Upper lobe of left lung (tissue), 6 donors: Measurements from ENCODE around the gene NHERF2. TPM values are rescaled to one million over a fixed set of nuclear protein-coding genes. Genes with fewer than 3 reads are reported as not detected.
A peak's percentile ranks its signal among the peaks of the same experiment; 100 is the strongest.

Experiments
- ATAC-seq, 2 donors: fragments of 200-7000 bp; cut with Tn5 transposase; one replicate each; pipeline ENCODE4 v1.9.1; 2022; ENCODE audit warnings: mild to moderate bottlenecking in 2 of 2, moderate library complexity in 2 of 2; ENCODE audit not compliant: low FRiP score in 2 of 2
- DNase-seq, 2 donors: peaks; one replicate each; pipeline ENCODE4 v3.0.0-alpha.2; 2019 to 2020
- H3K27ac ChIP-seq, 4 donors: fragments of 200-600 bp; sonication (generic); one replicate each; pipeline ENCODE4 v1.5.1; 2016 to 2019
- H3K27me3 ChIP-seq, 4 donors: fragments of 200-600 bp; sonication (generic); one replicate each; pipeline ENCODE4 v1.5.1; 2017 to 2019
- H3K36me3 ChIP-seq, 4 donors: fragments of 200-600 bp; sonication (generic); one replicate each; pipeline ENCODE4 v1.5.1; 2016 to 2019
- H3K4me1 ChIP-seq, 4 donors: fragments of 200-600 bp; sonication (generic); one replicate each; pipeline ENCODE4 v1.5.1; 2018 to 2019
- H3K4me3 ChIP-seq, 4 donors: fragments of 200-600 bp; sonication (generic); one replicate each; pipeline ENCODE4 v1.5.1; 2017 to 2019; ENCODE audit warnings: mild to moderate bottlenecking in 2 of 4, moderate library complexity in 1 of 4
- H3K9me3 ChIP-seq, 4 donors: fragments of 200-600 bp; sonication (generic); one replicate each; pipeline ENCODE4 v1.5.1; 2018 to 2019
- EP300 ChIP-seq, 4 donors: sonication (generic); formaldehyde crosslinking; IDR thresholded peaks; one replicate each; pipeline ENCODE4 v1.5.1; 2017; ENCODE audit warnings: antibody characterized with exemption in 4 of 4, control low read depth in 2 of 4
- POLR2A ChIP-seq, 4 donors: fragments of 450-650 bp; IDR thresholded peaks; one replicate each; pipeline ENCODE4 v1.5.1; 2016 to 2017; ENCODE audit warnings: antibody characterized with exemption in 4 of 4, mild to moderate bottlenecking in 2 of 4
- POLR2AphosphoS5 ChIP-seq, 2 donors: sonication (generic); formaldehyde crosslinking; IDR thresholded peaks; one replicate each; pipeline ENCODE4 v1.5.1; 2017; ENCODE audit warnings: antibody characterized with exemption in 2 of 2
- WGBS, 2 donors: methylation state at CpG; one replicate each; pipeline ENCODE4 v1.1.5; 2017 to 2018; 5-methylcytosine and 5-hydroxymethylcytosine counted together
- total RNA-seq, 6 donors: library from RNA; depleted of rRNA in 4 of 6; stranded (reverse); fragments of >200 nt in 4 of 6; gene quantifications; one replicate each; pipeline versions ENCODE4 v1.1.0 to v1.2.1, GENCODE V29; 2016 to 2021
- TF ChIP-seq, protein P1 (sequence below), 6 experiments: fragments of 450-650 bp in 4 of 6; fragments of 200-600 bp in 2 of 6; sonication (generic) in 2 of 6; IDR thresholded peaks; one replicate each; pipeline ENCODE4 v1.5.1; 2016 to 2019; ENCODE audit warnings: antibody characterized with exemption in 6 of 6
- donor health status: DM: no; HTN: no; CAD: no; lungs with moderate emphysema.
- donor health status: DM: no; HTN: yes; CAD: no; lungs with severe emphysema.

Gene NHERF2
- total RNA-seq, 6 donors from 2014 or later: 131 to 604 (median 283) TPM

DNA sequence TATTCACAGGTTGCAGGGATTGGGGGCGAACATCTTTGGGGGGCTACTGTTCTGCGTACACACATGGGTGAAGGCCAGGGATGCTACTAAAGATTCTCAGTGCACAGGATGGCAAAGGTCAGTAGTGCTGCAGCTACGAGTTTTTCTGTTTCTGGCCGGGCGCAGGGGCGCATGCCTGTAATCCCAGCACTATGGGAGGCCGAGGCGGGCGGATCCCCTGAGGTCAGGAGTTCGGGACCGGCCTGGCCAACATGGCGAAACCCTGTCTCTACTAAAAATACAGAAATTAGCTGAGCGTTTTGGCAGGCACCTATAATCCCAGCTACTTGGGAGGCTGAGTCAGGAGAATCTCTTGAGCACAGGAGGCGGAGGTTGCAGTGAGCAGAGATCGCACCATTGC is 13.2 kb upstream of the NHERF2 start:
- DNase-seq: peak in 1 of 2 donors; percentile 58
- Histone ChIP-seq H3K27ac (no peak overlapping the region), H3K4me1 (peaks cover 11 to 24% (median 13%) of the 10 kb centered on the region in 4 donors), H3K9me3 (no peaks in the 10 kb centered on the region), H3K36me3 (no peaks in the 10 kb centered on the region), H3K27me3 (no peaks in the 10 kb centered on the region), H3K4me3 (no peak overlapping the region)
- TF ChIP-seq EP300 (IDR thresholded peaks at IDR 0.05) (no peak), POLR2AphosphoS5 (IDR thresholded peaks at IDR 0.05) (no peak), POLR2A (IDR thresholded peaks at IDR 0.05) (no peak)
- TF ChIP-seq, protein P1, sequence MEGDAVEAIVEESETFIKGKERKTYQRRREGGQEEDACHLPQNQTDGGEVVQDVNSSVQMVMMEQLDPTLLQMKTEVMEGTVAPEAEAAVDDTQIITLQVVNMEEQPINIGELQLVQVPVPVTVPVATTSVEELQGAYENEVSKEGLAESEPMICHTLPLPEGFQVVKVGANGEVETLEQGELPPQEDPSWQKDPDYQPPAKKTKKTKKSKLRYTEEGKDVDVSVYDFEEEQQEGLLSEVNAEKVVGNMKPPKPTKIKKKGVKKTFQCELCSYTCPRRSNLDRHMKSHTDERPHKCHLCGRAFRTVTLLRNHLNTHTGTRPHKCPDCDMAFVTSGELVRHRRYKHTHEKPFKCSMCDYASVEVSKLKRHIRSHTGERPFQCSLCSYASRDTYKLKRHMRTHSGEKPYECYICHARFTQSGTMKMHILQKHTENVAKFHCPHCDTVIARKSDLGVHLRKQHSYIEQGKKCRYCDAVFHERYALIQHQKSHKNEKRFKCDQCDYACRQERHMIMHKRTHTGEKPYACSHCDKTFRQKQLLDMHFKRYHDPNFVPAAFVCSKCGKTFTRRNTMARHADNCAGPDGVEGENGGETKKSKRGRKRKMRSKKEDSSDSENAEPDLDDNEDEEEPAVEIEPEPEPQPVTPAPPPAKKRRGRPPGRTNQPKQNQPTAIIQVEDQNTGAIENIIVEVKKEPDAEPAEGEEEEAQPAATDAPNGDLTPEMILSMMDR (IDR thresholded peaks at IDR 0.05): no peak
- WGBS, 2 donors: 90 to 98% methylated on average over 15 of the region's 15 CpGs
- ATAC-seq: no peak

DNA sequence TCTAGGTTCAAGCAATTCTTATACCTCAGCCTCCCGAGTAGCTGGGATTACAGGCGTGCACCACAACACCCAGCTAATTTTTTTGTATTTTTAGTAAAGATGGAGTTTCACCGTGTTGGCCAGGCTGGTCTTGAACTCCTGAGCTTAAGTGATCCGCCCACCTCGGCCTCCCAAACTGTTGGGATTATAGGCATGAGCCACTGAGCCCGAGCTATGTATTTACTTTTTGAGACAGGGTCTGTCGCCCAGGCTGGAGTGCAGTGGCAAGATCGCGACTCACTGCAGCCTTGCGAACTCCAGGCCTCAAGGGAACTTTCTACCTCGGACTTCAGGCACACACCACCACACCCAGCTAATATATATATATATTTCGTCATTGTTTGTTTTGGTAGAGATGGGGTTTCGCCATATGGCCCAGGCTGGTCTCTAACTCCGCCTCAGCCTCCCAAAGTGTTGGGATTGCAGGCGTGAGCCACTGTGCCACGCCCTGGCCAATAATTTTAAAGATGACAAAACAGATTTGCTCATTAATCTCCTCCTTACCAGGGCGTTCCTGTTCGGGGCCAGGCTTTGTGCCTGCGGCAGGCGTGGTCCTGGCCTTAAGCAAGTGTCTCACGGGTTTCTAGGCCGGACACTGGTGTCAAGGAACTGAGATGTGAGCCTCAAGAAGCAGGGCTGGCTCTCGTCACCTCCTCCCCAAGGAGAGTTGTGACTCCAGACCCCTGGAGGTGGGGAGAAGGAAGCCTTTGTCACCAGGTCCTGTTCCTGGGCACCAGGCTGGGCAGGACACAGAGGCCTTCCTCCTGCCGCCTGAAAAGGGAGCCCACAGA is 11.4 kb upstream of the NHERF2 start:
- H3K27ac ChIP-seq: no peak overlapping the region
- TF ChIP-seq POLR2AphosphoS5 (IDR thresholded peaks at IDR 0.05) (no peak), POLR2A (IDR thresholded peaks at IDR 0.05) (peak in 1 of 4 donors; percentile 15), EP300 (IDR thresholded peaks at IDR 0.05) (no peak)
- ATAC-seq (peak; percentile 65 to 71), DNase-seq (peak; percentile 45 to 64)
- H3K27me3 ChIP-seq: peaks cover 0 to 16% (median 10%) of the 10 kb centered on the region in 4 donors
- peaks cover 8 to 25% (median 13%) of the 10 kb centered on the region in 4 donors for H3K4me1 ChIP-seq
- no peaks in the 10 kb centered on the region for H3K36me3 ChIP-seq
- H3K4me3 ChIP-seq: no peak overlapping the region
- H3K9me3 ChIP-seq: no peaks in the 10 kb centered on the region
- 69 to 84% methylated on average over 16 to 24 of the region's 24 CpGs for WGBS, 2 donors

DNA sequence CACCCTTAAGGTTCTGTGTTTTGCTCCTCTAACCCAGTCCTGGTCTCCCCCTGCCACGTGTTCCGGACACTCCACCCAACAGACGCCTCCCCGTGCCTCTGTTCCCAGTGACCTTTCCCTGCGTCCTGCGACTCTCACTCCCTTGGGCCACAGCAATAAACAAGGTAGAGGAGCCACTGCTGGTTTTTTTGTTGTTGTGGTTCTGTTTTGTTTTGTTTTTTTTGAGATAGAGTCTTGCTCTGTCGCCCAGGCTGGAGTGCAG is 10.8 kb upstream of the NHERF2 start:
- Histone ChIP-seq H3K9me3 (no peaks in the 10 kb centered on the region), H3K27ac (no peak overlapping the region), H3K36me3 (no peaks in the 10 kb centered on the region), H3K4me1 (peaks cover 10 to 26% (median 14%) of the 10 kb centered on the region in 4 donors), H3K4me3 (no peak overlapping the region), H3K27me3 (peaks cover 0 to 22% (median 15%) of the 10 kb centered on the region in 4 donors)
- 90 to 92% methylated on average over 7 of the region's 7 CpGs for WGBS, 2 donors
- ATAC-seq: no peak
- TF ChIP-seq, protein P1 (IDR thresholded peaks at IDR 0.05): no peak
- no peak for TF ChIP-seq POLR2A (IDR thresholded peaks at IDR 0.05)
- no peak for TF ChIP-seq POLR2AphosphoS5 (IDR thresholded peaks at IDR 0.05)
- TF ChIP-seq EP300 (IDR thresholded peaks at IDR 0.05): no peak
- no peak for DNase-seq

DNA sequence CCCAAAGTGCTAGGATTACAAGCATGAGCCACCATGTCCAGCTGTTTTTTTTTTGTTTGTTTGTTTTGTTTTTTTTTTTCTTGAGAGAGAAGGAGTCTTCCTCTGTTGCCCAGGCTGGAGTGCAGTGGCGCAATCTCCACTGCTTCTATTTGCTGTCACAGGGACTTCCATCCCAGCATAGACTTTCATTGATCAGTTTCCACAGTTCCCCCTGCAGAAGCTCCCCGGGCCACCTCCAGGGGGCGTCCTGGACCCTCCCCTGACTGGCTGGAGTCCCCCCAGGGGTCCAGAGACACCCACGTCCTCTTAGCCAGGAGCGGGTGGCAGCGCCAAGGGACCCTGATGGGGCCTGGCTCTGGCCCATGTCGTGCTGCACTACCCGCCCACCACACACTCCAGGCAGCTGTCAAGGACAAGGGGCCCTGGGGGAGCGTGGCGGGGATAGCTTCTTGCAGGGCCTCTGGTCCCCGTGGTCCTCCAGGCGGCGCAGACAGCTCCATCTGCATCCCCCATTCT is 10.2 kb upstream of the NHERF2 start:
- TF ChIP-seq EP300 (IDR thresholded peaks at IDR 0.05) (no peak), POLR2AphosphoS5 (IDR thresholded peaks at IDR 0.05) (no peak)
- TF ChIP-seq, protein P1 (IDR thresholded peaks at IDR 0.05): peak in 2 of 6 experiments; percentile 10 to 11
- Histone ChIP-seq H3K36me3 (no peaks in the 10 kb centered on the region), H3K4me1 (peaks cover 10 to 28% (median 14%) of the 10 kb centered on the region in 4 donors), H3K4me3 (no peak overlapping the region), H3K27me3 (peaks cover 0 to 24% (median 17%) of the 10 kb centered on the region in 4 donors), H3K9me3 (no peaks in the 10 kb centered on the region), H3K27ac (no peak overlapping the region)
- DNase-seq (peak in 1 of 2 donors; percentile 67), ATAC-seq (peak in 1 of 2 donors; percentile 3)
- 28 to 46% methylated on average over 8 to 13 of the region's 13 CpGs for WGBS, 2 donors

DNA sequence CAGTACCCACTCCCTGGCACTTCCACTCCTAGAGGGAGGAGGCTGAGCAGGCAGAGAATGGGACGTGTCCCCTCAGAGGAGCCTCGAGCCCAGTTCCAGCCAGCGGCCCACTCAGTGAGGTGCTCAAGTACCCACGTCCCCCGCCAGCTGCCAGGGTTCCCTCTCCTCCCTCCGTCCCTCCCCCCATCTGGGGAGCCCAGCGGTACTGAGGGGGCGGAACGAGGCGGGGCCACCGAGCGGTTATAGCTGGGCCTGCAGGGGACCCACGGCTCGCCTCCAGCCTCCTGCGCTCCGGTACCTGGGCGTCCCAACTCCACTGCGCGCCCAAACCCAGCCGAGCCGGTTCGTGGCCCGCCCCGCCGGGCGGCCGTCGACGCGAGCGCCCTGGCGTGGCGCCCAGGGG is 7.2 kb upstream of the NHERF2 start, which contains the start of gene NPW:
TSS of gene NPW (plus strand) at position 268 of the 403 bp plus-strand sequence.
- TF ChIP-seq, protein P1 (IDR thresholded peaks at IDR 0.05): peak in 1 of 6 experiments; percentile 4
- TF ChIP-seq EP300 (IDR thresholded peaks at IDR 0.05): no peak
- no peak for TF ChIP-seq POLR2AphosphoS5 (IDR thresholded peaks at IDR 0.05)
- H3K27me3 ChIP-seq: peaks cover 0 to 28% (median 19%) of the 10 kb centered on the region in 4 donors
- ATAC-seq (no peak), DNase-seq (no peak)
- H3K36me3 ChIP-seq: no peaks in the 10 kb centered on the region
- H3K4me3 ChIP-seq: peak within 1 kb of the TSS in 2 of 4 donors; percentile 2 to 8
- peaks cover 26 to 49% (median 33%) of the 10 kb centered on the region in 4 donors for H3K4me1 ChIP-seq
- H3K27ac ChIP-seq: no peak within 1 kb of the TSS
- H3K9me3 ChIP-seq: no peaks in the 10 kb centered on the region
- whole genome bisulfite sequencing, 2 donors: 4% methylated on average over 5 of the region's 33 CpGs; no CpG with 5 or more reads in 1 of the 2 donors
